Transverse colon (tissue), 3 donors: ENCODE measurements around the gene ANXA1.

Experiments used
- POLR2A ChIP-seq: fragments of 450-650 bp; IDR thresholded peaks from one replicate; pipeline ENCODE4 v1.6.1; 2016; ENCODE audit warnings: antibody characterized with exemption, mild to moderate bottlenecking, moderate library complexity
- TF ChIP-seq, protein P1 (sequence below), 5 experiments: fragments of 200-600 bp in 3 of 5; fragments of 450-650 bp in 2 of 5; sonication (generic) in 3 of 5; IDR thresholded peaks; 1 replicate in 2 of 5; 2 replicates in 3 of 5; pipeline ENCODE4 v1.5.1; 2016 to 2017; ENCODE audit warnings: antibody characterized with exemption in 5 of 5, inconsistent platforms in 3 of 5, mild to moderate bottlenecking in 2 of 5, moderate library complexity in 1 of 5

- TF ChIP-seq, protein P1, sequence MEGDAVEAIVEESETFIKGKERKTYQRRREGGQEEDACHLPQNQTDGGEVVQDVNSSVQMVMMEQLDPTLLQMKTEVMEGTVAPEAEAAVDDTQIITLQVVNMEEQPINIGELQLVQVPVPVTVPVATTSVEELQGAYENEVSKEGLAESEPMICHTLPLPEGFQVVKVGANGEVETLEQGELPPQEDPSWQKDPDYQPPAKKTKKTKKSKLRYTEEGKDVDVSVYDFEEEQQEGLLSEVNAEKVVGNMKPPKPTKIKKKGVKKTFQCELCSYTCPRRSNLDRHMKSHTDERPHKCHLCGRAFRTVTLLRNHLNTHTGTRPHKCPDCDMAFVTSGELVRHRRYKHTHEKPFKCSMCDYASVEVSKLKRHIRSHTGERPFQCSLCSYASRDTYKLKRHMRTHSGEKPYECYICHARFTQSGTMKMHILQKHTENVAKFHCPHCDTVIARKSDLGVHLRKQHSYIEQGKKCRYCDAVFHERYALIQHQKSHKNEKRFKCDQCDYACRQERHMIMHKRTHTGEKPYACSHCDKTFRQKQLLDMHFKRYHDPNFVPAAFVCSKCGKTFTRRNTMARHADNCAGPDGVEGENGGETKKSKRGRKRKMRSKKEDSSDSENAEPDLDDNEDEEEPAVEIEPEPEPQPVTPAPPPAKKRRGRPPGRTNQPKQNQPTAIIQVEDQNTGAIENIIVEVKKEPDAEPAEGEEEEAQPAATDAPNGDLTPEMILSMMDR (IDR thresholded peaks at IDR 0.05) = no peak
- TF ChIP-seq POLR2A = no peak
Measured at GRCh38 chr9:73178044-73178443, 26.4 kb downstream of the ANXA1 start.
